Esophagus muscularis mucosa (tissue), 4 donors: ENCODE data around the gene CALD1.

Experiments
- EP300 ChIP-seq: sonication (generic); formaldehyde crosslinking; IDR thresholded peaks from one replicate; pipeline ENCODE4 v1.6.1; 2017; ENCODE audit warnings: antibody characterized with exemption
- POLR2A ChIP-seq: fragments of 450-650 bp; IDR thresholded peaks from one replicate; pipeline ENCODE4 v1.6.1; 2017; ENCODE audit warnings: antibody characterized with exemption, moderate library complexity, mild to moderate bottlenecking, low read depth
- POLR2AphosphoS5 ChIP-seq, 2 donors: sonication (generic); formaldehyde crosslinking; IDR thresholded peaks; one replicate each; pipeline ENCODE4 v1.6.1; 2017; ENCODE audit warnings: antibody characterized with exemption in 2 of 2
- TF ChIP-seq, protein P1 (sequence below), 3 experiments: fragments of 200-600 bp in 2 of 3; fragments of 450-650 bp in 1 of 3; sonication (generic) in 2 of 3; IDR thresholded peaks; one replicate each; pipeline ENCODE4 v1.5.1; 2017 to 2019; ENCODE audit warnings: antibody characterized with exemption in 3 of 3, mild to moderate bottlenecking in 2 of 3, moderate library complexity in 1 of 3

DNA sequence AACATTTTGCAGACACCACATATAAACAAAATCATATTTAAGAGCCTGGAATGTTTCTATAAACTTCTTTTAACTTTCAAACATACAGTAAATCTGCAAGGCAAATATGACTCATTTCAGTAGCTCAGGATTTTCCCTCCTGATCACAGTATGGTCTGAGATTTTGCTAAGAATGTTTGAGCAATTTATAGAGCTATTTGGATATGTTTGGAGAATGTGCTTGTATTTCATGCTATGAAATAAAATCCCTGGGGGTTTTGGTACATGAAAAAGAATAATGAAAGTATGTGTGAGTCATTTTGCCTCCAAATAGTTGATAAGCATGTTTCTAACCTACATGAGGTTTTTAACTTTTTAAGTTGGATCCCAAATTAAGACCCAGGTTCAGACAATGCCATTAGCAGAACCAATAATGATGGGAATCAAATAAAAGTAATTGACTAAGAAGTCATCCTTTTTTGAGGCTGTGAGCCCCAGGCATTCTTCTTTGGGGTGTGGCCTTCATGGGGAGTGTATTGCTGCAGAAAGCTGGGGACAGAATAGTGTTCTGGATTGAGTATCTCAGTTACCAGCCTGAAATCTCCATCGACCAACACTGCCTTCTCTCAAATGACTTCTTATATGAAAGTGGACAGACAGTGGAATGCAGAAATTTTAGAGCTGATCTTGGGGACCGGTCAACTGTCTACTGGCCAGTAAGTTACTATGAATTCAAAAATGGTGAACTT lies 140.8 kb downstream of the CALD1 start:
- TF ChIP-seq, protein P1, sequence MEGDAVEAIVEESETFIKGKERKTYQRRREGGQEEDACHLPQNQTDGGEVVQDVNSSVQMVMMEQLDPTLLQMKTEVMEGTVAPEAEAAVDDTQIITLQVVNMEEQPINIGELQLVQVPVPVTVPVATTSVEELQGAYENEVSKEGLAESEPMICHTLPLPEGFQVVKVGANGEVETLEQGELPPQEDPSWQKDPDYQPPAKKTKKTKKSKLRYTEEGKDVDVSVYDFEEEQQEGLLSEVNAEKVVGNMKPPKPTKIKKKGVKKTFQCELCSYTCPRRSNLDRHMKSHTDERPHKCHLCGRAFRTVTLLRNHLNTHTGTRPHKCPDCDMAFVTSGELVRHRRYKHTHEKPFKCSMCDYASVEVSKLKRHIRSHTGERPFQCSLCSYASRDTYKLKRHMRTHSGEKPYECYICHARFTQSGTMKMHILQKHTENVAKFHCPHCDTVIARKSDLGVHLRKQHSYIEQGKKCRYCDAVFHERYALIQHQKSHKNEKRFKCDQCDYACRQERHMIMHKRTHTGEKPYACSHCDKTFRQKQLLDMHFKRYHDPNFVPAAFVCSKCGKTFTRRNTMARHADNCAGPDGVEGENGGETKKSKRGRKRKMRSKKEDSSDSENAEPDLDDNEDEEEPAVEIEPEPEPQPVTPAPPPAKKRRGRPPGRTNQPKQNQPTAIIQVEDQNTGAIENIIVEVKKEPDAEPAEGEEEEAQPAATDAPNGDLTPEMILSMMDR (IDR thresholded peaks at IDR 0.05) = no peak
- TF ChIP-seq POLR2AphosphoS5 (IDR thresholded peaks at IDR 0.05) (no peak), POLR2A (no peak), EP300 (no peak)
